Epithelial cell of proximal tubule (primary cell): ENCODE results near the gene WDFY1. TPM values are rescaled to one million over a fixed set of nuclear protein-coding genes. Genes with fewer than 3 reads are reported as not detected.
A peak's percentile ranks its signal among the peaks of the same experiment; 100 is the strongest.

Experiments
- DNase-seq: peaks from one replicate; pipeline ENCODE4 v3.0.0-alpha.2; 2011; ENCODE audit warnings: low read depth
- H3K4me3 ChIP-seq: 2 replicates; pipeline ENCODE4 v1.5.1; 2011; ENCODE audit warnings: low read depth, mild to moderate bottlenecking, low read length
- total RNA-seq: library from RNA; depleted of rRNA; stranded (reverse); fragments of >200 nt; gene quantifications from 2 replicates; pipeline ENCODE4 v1.2.3, GENCODE V29; 2015
- TF ChIP-seq, protein P1 (sequence below): conservative IDR thresholded peaks from 2 replicates; pipeline ENCODE4 v1.5.1; 2012; ENCODE audit warnings: low read depth, mild to moderate bottlenecking, low read length

Gene WDFY1
- total RNA-seq, 1 donor from 2014 or later: 27.5 TPM

GRCh38 chr2:223972656-223973102 is 27.5 kb upstream of the WDFY1 start:
- DNase-seq: no peak
- TF ChIP-seq, protein P1, sequence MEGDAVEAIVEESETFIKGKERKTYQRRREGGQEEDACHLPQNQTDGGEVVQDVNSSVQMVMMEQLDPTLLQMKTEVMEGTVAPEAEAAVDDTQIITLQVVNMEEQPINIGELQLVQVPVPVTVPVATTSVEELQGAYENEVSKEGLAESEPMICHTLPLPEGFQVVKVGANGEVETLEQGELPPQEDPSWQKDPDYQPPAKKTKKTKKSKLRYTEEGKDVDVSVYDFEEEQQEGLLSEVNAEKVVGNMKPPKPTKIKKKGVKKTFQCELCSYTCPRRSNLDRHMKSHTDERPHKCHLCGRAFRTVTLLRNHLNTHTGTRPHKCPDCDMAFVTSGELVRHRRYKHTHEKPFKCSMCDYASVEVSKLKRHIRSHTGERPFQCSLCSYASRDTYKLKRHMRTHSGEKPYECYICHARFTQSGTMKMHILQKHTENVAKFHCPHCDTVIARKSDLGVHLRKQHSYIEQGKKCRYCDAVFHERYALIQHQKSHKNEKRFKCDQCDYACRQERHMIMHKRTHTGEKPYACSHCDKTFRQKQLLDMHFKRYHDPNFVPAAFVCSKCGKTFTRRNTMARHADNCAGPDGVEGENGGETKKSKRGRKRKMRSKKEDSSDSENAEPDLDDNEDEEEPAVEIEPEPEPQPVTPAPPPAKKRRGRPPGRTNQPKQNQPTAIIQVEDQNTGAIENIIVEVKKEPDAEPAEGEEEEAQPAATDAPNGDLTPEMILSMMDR: no peak
- H3K4me3 ChIP-seq: no peak overlapping the region

GRCh38 chr2:223971731-223972130 is 26.6 kb upstream of the WDFY1 start:
- no peak overlapping the region for H3K4me3 ChIP-seq
- TF ChIP-seq, protein P1: no peak
- DNase-seq: no peak

DNA sequence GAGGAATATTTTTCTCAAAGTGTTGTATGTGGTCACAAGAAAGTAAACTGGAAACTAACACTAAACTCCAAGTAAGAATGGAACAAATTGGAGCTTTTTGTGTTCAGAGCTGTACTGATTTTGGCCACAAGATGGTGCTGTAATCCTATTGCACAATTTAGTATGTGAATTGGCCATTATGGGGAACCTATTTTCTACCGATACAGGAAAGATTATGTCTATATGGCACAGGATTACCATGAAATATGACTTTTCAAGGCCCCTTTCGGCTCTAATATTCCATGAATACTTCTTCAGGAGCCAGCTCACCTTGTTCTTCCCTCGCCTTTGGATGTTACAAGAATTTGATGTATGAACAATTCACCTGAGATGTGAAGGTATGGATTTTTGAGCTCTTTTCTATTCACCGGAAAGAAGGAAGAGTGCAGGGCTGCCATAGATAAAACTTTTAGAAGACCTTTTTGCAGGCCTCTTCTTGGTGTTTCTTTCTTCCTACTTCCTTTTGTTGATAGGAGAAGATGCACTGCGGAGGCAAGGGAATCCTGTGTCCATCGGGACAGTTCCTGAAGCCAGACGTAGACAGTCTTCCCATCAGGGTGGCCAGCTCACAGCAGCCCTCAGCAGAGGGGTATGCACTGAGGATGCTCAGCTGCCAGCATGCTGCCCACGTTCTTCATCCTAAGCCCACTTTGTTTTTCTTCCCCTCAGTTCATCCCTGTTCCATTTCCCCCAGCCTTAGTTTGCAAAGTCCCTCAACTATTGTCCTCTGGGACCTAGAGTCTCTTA is 25.4 kb upstream of the WDFY1 start:
- DNase-seq: no peak
- TF ChIP-seq, protein P1: peak; percentile 89

DNA sequence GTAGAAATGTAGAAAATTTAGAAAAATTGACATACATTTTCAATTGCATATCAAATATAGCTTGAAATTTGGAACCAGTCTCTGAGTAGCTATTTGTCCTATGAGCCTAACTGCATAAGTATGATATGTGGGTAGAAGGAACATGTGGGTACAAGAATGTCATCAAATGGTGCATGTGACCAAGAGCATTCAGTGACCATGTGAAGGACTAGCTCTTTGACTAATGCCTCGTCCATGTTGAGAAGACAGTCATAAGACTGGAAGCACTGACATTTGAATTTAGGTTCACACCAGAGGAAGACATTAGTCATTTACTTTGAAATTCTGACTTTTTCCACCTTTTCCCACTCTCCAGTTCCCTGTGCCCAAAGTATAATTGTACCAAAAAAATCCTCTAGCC is 24.7 kb upstream of the WDFY1 start:
- H3K4me3 ChIP-seq: no peak overlapping the region
- TF ChIP-seq, protein P1: no peak
- no peak for DNase-seq

More for the DNA sequence above, 25.4 kb upstream of the WDFY1 start:
- no peak overlapping the region for H3K4me3 ChIP-seq

DNA sequence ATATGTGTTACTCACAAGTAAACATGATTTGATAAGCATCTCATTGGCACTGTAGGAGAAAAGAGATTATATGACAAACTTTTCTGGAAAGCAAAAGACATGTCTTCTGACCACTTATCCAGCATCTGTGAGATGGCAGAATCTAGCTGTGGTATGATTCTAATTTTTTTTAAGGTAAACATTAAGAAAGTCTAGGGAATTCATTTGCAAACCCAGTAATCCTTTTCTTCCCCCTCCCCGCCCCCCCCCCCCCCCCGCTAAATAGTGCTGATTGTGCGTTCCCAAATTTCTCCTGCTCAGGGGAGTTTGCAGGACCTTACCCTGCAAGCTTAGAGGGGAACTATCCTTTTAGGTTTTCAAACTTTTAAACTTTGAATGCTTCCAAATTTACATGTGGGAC is 24.2 kb upstream of the WDFY1 start:
- no peak overlapping the region for H3K4me3 ChIP-seq
- TF ChIP-seq, protein P1: no peak
- DNase-seq: no peak

GRCh38 chr2:223967981-223968380 is 22.8 kb upstream of the WDFY1 start:
- no peak overlapping the region for H3K4me3 ChIP-seq
- no peak for DNase-seq
- TF ChIP-seq, protein P1: no peak

- DNase-seq: no peak
- TF ChIP-seq, protein P1: no peak
- H3K4me3 ChIP-seq: peak overlapping the region; percentile 80
Measured at GRCh38 chr2:223959688-223960087, 14.6 kb upstream of the WDFY1 start.
